Ramos (cell line): ENCODE results near the gene TMEM140.

ENCODE experiments used
- in situ Hi-C: fragments of 300-500 bp; cut with MboI; formaldehyde crosslinking; loops from one replicate; pipeline ENCODE4 v1.14.3; 2022; ENCODE audit warnings: low sequenced_read_pairs; ENCODE audit not compliant: unreplicated experiment

Gene TMEM140

DNA sequence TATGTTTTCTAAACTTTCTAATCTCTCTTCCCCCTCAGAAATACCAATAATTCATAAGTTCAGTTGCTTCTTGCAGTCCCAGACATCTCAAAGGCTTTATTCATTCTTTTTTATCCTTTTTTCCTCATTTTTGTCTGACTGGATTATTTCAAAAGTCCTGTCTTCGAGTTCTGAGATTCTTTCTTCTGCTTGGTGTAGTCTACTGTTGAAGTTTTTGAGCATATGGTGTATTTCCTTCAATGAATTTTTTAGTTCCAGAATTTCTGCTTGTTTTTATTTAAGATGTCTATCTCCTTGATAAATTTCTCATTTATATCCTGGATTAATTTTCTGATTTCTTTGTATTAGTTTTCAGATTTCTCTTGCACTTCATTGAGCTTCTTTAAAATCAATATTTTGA is 8.4 kb downstream of the TMEM140 start:
- in situ Hi-C loops, result loop anchor here (25.0 kb wide), 2 partner anchors 1119 to 1206 kb away; no protein-coding TSS in a partner anchor

DNA sequence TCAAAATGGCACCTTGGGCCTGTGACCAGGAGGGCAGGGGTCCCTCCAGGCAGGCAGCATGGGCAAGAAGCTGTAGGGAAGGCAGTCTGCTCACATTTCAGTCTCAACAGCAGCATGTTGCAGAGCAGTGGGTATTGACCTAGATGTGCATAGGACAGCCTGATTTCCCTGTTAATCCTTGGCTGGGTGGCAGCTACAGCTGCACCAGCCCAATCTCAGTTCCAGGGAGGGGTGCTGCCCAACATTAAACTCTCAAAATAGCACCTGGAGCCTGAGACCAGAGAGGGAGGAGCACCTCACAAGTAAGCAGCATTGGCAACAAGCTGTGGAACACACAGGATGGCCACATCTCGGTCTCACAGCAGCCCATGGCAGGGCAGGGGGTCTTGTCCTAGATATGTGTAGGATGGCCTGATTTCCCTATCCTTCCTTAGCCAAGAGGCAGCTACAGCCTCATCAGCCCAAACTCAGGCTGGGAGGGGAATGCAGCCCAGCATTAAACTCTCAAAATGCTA is 10.3 kb downstream of the TMEM140 start:
- in situ Hi-C loops, result loop anchor here (25.0 kb wide), 2 partner anchors 1121 to 1204 kb away; no protein-coding TSS in a partner anchor

DNA sequence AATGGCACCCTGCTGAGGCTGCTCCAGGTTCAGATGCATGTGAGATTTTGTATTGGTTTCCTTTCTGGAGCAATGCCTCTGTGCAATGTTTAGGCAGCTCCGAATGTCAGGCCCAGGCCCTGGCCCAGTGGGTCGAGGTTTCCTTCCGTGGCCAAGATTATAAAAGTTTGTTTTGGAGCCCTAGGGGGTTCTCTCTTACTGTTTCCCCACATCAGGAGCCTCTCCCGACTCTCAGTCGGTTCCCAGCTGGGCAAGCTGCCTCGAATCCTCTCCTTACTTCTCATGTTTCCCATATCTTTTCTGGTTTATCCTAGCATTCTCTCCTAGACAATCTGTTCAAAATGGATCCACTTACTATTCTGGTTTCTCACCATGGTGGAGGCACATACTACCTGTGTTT is 11.0 kb downstream of the TMEM140 start:
- in situ Hi-C loops, result loop anchor here (25.0 kb wide), 2 partner anchors 1122 to 1203 kb away; no protein-coding TSS in a partner anchor

DNA sequence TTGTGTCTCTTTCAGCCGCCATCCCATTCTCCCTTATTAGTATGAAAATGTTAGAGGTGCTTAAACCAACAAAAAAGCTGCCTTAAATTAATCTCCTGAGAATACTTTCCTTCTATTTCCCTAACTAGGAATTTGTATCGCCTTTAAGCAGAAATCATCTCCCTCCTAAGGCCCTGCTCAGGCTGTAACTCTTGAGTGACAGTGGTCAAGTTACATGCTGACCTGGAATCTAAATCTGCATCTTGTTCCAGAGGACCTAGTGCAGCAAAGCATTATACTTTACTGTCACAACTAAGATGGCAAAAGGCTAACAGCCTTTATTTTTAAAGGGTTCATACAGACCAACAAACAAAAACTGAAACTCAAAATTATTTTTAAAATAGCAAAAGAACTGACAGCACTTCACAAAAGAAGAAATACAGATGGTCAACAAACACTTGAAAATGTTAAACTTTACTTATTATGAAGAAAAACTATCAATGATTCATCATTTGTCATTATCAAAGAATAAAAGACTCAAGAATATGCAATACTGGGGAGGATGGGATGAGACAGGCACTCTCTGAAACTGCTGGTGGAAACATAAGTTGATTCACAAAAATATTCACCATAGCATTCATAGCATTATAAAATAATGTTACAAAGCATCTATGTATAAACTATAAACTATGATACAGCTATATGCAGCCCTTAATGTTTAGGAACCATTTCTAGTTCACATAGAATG is 11.7 kb downstream of the TMEM140 start:
- in situ Hi-C loops, result loop anchor here (25.0 kb wide), 2 partner anchors 1122 to 1203 kb away; no protein-coding TSS in a partner anchor

DNA sequence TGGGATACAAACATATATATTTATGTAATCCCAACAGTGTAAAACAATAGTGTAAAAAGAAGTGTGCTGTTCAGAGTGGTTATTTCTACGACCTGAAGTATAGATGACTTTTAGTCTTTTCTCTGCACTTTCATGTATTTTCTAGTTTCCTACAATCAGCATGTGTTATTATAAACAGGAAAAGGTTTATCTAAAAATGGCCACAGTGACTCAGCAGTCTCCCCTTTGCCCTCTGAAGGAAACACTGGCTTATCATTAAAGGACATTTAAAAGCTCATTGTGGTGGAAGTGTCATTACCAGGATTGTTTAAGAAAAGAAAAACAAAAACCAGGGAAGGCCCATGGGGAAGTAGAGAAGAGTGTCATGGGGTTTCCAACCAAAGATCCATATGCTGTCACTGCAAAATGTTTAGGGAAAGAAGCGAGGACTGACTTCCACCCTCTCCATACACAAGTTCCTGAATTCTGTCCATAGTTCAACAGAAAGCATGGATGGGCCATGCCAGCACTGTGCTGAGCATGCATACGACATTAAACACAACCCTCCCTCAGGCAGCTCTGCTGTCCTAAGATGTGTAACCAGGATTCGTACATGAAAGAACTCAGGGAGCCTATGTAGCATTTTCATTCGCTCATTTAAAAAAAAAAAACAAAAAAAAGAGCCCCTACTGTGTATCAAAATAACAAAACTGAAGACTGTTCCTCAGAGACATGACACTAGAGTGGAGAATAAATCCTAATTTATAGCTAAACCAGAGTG is 12.4 kb downstream of the TMEM140 start:
- in situ Hi-C loops, result loop anchor here (25.0 kb wide), 2 partner anchors 1123 to 1202 kb away; no protein-coding TSS in a partner anchor

DNA sequence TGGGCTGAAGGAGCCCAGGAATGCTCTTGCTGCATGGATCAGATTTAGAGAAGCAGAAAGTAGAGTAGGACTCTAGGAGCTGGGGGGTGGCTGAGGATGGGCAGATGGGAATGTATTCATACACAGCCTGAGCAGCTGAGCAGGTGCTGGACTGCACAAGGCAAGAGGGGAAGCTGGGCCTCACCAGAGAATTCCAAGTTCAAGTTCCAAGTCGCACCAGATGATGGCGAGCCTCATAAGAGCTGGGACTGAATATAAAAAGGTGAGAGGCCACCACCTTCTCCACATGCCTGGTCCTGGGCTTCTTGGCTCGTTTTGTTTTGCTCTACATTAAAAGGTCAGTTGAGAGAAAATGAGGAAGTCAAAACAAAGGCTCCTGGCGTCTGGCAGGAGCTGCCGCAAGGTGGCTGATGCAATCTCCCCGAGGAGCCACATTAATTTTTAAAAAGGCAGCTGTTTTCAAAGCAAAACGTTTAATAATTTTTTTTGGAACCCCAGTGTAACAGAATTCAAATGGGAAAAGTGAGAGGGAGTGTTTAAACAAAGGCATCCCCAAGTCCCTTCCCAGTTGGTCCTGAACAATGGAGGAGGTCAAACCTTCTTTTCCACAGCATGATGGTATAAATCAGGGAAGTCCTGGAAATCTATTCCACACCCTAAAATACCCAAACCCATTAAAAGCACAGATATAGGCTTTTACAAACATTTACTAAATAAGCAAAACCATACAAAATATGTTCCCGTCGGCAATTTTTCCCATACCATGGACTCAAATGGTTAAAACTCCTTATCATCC is 13.2 kb downstream of the TMEM140 start:
- in situ Hi-C loops, result loop anchor here (25.0 kb wide), 2 partner anchors 1124 to 1201 kb away; no protein-coding TSS in a partner anchor

DNA sequence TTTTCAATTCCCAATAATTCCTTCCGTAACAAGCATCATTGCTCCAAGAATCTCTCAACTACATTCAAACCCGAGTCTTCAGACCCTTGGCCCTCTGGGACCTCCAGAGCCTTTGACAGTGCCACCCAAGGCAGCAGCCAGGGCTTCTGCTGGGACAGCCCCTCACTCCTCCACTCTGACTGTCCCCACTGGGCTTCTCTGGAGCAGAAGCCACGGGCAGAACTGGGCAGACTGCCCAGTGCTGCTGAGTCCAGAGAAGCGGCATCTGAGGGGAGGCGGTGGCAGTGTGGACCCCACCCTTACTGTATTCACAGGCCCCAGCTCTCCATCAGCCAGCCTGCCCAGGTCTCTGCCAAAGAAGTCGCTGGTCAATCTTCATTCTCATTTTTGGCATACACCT is 13.8 kb downstream of the TMEM140 start:
- in situ Hi-C loops, result loop anchor here (25.0 kb wide), 2 partner anchors 1124 to 1201 kb away; no protein-coding TSS in a partner anchor

DNA sequence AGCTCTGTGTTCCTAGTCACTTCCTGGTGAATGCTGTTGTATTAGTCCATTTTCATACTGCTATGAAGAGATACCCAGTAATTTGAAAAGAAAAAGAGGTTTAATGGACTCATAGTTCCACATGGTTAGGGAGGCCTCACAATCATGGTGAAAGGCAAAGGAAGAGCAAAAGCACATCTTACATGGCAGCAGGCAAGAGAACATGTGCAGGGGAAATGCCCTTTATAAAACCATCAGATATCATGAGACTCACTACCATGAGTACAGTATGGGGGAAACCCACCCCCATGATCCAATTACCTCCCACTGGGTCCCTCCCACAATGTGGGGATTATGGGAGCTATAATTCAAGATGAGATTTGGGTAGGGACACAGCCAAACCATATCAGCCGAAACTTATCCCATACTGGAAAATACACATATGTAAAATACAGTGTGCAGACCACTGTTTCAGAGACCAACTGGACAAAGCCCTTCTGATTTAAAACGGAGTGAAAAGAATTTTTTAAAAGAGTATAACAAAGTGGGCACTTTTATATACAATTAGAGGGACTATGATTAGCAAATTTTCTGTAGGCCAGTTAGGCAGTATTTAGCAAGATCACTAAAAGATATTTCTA is 14.6 kb downstream of the TMEM140 start:
- in situ Hi-C loops, result loop anchor here (25.0 kb wide), 2 partner anchors 1125 to 1200 kb away; no protein-coding TSS in a partner anchor

DNA sequence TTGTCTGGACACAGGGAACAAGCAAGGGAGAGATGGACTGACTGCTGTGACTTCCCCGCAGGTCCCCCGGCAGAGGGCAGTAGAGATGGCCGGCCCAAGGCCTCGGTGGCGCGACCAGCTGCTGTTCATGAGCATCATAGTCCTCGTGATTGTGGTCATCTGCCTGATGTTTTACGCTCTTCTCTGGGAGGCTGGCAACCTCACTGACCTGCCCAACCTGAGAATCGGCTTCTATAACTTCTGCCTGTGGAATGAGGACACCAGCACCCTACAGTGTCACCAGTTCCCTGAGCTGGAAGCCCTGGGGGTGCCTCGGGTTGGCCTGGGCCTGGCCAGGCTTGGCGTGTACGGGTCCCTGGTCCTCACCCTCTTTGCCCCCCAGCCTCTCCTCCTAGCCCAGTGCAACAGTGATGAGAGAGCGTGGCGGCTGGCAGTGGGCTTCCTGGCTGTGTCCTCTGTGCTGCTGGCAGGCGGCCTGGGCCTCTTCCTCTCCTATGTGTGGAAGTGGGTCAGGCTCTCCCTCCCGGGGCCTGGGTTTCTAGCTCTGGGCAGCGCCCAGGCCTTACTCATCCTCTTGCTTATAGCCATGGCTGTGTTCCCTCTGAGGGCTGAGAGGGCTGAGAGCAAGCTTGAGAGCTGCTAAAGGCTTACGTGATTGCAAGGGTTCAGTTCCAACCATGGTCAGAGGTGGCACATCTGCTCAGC is 16.6 kb downstream of the TMEM140 start:
- in situ Hi-C loops, result loop anchor here (5.0 to 25.0 kb wide), 3 partner anchors 177 to 1198 kb away; partner anchors contain the start of gene AGBL3

DNA sequence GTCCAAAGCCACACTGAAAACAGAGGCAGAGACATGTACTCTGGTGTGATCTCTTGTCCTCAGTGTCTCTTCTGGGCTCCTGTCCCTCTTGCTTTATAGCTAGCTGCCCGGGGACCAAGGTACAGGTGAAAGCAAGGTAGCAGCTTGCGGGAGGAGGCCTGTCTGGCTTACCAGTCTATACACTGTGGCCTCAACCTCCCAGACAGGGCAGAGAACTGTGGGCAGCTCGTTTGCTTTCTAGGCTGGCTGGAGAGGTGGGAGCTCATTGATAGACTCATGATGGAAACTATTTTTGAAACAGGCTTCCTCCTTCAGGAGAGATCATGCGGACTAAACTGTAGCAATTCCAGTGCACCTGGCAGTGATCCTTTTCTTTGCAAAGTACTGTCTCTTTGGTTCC is 18.0 kb downstream of the TMEM140 start:
- in situ Hi-C loops, result loop anchor here (5.0 to 25.0 kb wide), 3 partner anchors 179 to 1196 kb away; partner anchors contain the start of gene AGBL3

DNA sequence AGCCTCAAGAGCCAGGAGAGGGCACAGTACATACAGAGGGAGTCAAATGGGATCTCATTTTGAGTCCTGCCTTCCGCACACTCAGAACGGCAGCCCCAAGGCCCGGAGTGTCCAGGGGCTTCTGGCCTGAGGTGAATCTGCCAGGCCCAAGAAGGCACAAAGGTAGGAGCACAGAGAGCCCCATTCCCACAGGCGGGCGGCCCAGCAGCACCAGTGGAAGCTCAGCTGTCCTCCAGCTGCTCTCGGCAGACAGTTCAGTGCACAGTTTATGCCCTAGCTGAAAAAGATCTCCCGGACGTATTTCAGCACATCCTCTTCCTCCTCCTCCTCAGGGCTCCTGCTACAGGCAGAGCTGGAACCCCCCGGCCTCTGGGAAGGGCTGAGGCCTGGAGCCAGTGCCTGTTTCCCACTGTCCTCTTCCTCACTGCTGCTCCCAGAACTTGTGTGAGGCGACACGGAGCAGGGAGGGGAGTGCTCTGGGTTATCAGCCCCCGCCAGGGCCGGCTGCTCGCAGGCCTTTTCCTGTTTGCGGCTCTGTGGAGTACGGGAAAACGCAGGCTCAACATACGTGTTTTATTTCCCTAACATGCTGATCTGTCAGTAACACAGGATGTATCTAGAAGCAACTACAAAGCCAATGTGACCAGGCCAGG is 18.6 kb downstream of the TMEM140 start:
- in situ Hi-C loops, result loop anchor here (5.0 to 25.0 kb wide), 3 partner anchors 179 to 1196 kb away; partner anchors contain the start of gene AGBL3

DNA sequence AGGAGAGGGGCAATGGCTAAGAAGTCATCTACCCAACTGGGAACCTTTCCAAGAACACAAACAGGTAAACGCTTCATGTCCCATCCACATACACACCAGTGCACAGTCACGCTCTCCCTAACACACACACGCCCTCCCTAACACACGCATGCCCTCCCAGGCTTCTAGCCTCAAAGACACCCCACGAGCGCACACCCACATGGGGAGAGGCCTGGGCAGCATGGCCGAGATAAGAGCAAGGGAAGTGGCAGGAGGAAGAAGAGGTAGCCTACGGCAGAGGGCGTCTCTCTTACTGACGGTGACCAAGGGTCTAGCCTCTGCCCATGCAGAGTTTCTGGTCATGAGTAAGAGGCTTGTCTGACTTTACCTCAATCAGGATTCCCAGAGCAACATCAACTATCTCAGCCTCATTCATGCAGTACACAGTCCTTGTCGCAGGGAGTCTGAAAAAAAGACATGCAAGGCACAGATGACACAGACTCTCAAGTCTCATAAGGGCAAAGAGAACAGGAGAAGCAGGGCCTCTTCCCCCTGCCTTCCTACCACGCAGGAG is 19.6 kb downstream of the TMEM140 start:
- in situ Hi-C loops, result loop anchor here (5.0 to 25.0 kb wide), 3 partner anchors 180 to 1195 kb away; partner anchors contain the start of gene AGBL3

DNA sequence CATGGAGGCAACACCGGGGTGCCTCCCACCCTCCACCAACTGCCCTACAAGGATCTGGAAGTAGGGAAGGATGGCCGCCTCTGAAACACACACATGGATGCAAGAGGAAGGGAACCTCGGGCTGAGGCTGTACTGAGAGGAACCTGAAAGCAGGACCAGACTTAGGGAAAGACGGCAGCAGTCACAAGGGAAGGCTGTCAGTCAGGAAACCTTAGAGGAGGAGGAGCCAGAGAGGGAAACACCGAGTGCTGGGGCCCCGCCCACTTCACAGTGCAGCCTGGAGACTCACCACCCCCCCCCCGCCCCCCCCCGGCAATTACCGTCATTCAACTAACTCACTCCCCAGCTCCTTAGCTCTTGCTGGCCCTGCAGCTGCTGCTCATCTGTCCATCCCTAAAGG is 20.1 kb downstream of the TMEM140 start:
- in situ Hi-C loops, result loop anchor here (5.0 to 25.0 kb wide), 3 partner anchors 181 to 1194 kb away; partner anchors contain the start of gene AGBL3

DNA sequence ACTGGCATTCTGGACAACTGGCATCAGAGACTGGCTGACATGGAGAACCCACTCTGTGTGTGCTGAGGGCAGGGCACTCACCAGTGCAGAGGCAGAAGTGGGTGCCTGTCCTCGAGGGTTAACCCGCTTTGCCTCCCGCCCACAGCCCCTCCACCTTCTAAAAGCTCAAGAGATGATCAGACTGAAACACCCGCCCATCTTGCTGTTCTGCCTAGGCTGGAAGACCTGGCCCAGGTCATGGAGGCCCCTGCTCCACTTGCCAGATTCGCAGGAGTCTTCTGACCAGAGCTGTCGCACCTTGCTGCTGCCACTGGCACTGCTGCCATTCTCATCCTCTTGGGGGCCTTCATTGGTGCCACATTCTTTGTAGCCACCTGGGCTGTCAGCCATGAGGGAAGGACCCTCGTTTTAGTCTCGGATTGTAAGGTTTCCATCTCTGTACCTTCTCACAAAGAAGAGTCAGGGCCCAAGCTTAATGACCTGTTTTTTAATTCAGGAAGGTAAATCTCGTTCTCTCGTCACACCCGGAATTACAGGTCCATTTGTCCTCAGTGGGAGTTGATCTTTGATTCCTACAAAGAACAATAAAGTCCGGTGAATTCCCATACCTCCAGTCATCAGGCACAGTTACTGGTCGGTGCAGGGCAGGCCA is 20.7 kb downstream of the TMEM140 start:
- in situ Hi-C loops, result loop anchor here (5.0 to 25.0 kb wide), 3 partner anchors 181 to 1194 kb away; partner anchors contain the start of gene AGBL3

DNA sequence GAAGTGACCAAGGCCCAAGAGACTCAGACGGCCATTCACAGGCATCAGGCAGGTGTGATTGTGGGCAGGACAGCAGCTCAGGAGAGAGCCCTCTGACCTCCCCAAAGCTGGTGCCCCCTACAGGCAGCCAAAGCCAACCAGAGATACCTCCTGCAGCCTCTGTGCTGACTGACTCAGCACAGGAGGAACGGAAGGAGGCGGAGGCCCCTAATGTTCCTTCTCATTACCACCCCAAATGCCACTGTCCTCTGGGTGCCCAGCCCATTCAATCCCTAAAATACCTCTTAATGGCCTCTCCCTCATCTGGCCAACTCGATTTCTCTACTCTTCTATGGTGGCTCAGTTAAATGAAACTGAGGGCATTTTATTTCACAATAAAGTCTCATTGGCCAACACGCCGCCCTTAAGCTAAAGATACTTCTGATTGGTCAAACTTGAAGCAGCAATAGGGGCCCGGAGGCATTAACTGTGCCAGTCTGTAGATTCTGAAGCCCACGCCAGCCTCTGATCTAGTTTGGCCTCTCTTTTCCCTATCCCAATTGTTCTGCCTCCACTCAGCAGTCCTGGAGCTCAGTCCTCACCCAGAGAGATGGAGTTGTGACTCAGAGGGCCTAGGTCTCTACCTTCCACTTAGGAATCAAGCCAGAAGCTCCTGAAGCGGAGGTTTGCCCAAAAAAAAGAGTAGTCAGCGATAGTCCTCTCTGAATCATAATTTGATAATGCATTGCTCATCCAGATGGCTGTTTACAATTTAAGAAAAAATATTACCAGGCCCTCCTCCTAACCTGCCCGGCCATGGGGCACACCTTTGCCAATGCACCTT is 21.5 kb downstream of the TMEM140 start:
- in situ Hi-C loops, result loop anchor here (5.0 to 25.0 kb wide), 3 partner anchors 182 to 1193 kb away; partner anchors contain the start of gene AGBL3

DNA sequence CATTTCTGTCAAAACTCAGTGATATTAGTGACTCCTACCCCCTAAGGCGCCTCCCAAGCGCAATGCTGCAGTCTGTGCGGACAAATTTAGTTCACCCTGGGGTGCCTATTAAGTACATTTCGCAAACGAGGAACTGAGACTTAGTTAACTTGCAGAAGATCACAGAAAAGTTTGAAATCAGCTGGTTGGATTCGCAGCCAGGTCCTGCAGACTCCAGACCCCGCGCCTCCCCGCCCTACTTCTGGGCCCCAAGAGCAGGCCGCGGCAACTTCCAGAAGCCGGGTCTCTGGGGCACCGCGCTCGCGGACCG is 22.0 kb downstream of the TMEM140 start:
- in situ Hi-C loops, result loop anchor here (5.0 to 25.0 kb wide), 3 partner anchors 183 to 1192 kb away; partner anchors contain the start of gene AGBL3
